GM18868 (cell line): ENCODE measurements around the gene ACP1.
A peak's percentile ranks its signal among the peaks of the same experiment; 100 is the strongest.

Source experiments
- ATAC-seq: cut with Tn5 transposase; IDR thresholded peaks from one replicate; pipeline ENCODE4 v1.9.1; 2021; ENCODE audit warnings: mild to moderate bottlenecking, moderate library complexity; ENCODE audit not compliant: unreplicated experiment

ACP1 gene

GRCh38 chr2:264493-265468 lies at the start of gene ACP1:
Gene ACP1 (plus strand): TSS chr2:264947. CDS start chr2:264965, 18 bp downstream.
- peak; percentile 86 for ATAC-seq

DNA sequence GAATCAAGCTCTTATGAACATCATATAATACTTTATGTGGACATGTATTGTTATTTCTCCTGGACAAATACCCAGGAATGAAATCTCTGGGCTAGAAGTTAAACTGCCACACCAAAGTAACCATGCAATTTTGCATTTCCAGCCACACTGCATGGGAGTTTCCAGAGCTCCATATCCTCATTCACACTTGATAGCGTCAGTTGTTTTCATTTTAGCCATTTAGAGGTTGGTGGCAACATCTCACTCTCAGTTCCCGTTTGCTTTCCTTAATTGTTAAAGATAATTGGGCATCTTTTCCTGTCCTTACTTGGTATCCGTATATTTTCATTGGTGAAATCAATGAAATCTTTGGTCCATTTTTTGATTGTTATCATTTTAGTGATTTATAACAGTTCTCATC lies 48.7 kb upstream of the ACP1 start:
- ATAC-seq = no peak

DNA sequence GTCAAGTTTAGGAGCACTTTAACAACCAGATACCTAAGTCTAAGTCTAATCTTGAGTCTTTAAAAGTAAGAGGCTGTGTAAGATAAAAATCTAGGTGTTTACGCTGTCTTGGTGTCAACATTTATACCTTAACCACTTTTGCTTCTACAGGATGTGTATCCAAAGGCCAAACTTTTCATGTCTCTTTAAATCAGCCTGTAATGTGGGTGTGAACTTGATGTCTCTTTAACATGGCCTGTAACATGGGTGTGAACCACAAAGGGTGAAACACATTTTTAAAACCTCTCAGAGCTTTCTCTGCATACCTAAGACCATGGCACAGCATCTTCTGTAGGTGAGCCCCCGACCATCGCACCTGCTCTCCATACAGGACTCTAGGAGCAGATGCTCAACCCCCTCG lies 41.3 kb upstream of the ACP1 start:
- no peak for ATAC-seq

- ATAC-seq = no peak
These were observed 40.6 kb upstream of the ACP1 start for GRCh38 chr2:223971-224760.

DNA sequence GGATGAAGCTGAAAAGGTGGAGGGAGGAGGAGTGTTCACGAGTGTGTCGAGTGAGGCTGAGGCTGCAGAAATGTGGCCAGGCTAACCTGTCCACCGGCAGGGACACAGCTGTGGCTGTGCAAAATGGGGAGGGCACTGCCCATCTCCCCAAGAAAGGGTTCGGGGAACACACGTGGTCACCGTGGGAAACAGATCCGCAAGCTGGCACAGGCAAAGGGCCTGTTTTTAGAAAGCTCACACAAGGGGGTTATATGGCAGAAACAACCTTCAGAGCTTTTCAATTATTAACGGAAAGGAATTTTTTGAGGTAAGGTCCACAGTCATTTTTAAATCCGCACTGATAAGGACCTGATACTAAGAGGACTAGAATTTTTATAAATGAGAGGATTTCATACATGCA lies 36.6 kb upstream of the ACP1 start:
- no peak for ATAC-seq

GRCh38 chr2:228518-229278 lies 36.0 kb upstream of the ACP1 start:
- ATAC-seq = no peak

DNA sequence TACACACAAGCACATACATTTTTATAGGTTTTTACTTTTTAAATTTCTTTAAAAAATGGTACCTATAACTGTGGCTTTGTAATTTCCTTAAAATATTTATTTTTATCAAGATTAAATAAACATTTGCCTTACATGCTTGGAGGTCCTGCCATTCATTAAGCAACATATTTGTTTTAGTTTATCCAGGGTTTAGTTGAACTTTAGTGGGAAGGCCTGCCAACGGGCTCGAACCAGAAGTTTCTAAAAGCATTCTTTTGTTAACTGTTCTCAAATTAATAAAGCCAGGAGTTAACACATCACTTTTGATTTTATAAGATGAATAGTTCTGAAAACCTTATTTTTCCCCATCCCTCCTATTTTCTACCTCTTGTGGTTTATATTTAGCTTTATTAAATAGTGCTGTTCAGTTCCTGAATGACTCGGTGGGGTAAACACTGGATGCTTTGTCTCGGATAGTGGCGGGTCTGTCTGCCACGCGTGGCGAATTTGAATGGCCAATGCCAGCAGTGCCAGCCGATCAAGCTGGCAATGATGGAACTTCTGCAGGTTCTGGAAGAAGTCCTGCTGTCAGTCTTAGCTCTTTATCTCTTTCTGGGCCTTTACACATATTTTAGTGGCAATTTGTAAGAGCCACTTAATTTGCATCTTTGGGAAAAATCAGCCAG lies 33.1 kb upstream of the ACP1 start:
- no peak for ATAC-seq

GRCh38 chr2:233030-233429 lies 31.7 kb upstream of the ACP1 start:
- no peak for ATAC-seq

GRCh38 chr2:234421-234820 lies 30.3 kb upstream of the ACP1 start:
- no peak for ATAC-seq

- no peak for ATAC-seq
These were observed 27.7 kb upstream of the ACP1 start for GRCh38 chr2:236993-237539.

GRCh38 chr2:237878-238277 lies 26.9 kb upstream of the ACP1 start:
- no peak for ATAC-seq

DNA sequence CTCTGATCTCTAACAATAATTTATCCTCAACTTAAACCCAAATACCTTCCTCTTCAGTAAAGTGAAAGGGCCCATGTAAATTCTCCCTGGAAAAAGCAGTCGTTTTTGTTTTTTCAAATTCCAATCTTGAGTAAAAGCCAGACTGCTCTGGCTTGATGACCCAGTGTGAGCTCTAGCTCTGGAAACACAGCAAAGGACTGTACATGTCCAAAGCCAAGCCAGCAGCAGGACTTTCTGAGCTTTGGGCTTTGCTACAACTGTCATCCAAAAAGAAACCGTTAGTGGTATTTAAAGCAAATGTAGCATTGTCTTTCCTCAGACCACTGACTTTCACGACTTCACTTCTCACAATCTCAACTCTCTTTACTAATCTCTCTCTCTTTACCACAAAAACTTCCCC lies 26.3 kb upstream of the ACP1 start:
- ATAC-seq = no peak

- no peak for ATAC-seq
These were observed 25.9 kb upstream of the ACP1 start for GRCh38 chr2:238869-239268.

- no peak for ATAC-seq
These were observed 20.2 kb upstream of the ACP1 start for GRCh38 chr2:244547-244946.

DNA sequence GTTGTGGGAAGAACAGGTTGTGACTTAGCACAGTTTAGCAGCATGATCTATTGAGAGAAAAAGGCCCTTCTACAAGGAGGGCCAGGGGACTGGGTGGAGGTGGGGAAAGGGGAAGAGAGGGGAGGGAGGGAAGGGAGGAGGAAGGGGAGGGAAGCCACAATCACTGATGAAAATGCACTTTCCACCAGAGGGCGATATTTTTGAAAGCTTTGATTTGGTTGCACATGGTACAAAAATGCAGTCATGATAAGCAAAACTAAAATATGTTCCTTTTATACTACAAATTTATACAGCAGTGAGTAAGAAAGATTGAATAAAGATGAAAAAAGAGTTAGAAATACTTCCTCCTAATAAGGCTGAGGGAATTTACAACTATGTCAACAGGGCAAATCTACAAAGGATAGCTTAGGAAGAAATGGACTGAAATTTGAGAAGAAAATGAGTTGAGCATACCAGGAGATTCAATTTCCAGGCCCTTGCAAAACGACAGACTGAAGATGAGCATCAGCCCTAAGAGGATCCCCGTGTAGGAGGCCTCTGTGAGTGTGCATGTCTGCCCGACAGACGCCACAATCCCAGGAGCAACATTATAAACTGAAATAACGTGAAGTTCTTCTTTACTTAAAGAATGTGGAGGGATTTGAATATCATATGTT lies 18.1 kb upstream of the ACP1 start:
- peak; percentile 82 for ATAC-seq

- no peak for ATAC-seq
These were observed 16.0 kb upstream of the ACP1 start for GRCh38 chr2:248724-249123.

DNA sequence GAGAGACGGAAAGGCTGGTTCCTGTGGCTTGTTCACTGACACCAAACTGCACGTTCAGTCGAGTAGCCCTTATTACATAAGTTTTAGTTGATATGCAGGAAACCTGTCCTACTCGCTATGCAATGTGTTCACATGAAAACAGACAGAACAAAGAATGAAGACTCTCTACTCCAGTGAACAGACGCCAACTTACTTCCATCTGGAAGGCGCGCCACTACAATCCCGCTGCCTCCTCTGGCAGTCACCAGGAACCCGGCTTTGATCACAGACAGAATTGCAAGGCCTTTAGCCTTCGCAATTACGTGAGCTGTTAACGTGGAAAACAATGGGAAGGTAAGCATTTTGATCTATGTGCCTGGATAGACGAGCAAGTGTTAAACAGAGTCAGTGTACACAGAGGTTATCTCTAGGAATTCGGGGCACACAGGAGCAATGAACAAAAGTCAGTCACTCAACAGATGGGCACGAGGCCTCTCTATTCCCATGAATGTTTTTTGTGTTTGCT lies 15.2 kb upstream of the ACP1 start:
- ATAC-seq = no peak

GRCh38 chr2:252001-252602 lies 12.6 kb upstream of the ACP1 start:
- ATAC-seq = no peak

GRCh38 chr2:253202-253638 lies 11.5 kb upstream of the ACP1 start:
- ATAC-seq = no peak
